Measurements from ENCODE around the gene GALNT17.

DNA sequence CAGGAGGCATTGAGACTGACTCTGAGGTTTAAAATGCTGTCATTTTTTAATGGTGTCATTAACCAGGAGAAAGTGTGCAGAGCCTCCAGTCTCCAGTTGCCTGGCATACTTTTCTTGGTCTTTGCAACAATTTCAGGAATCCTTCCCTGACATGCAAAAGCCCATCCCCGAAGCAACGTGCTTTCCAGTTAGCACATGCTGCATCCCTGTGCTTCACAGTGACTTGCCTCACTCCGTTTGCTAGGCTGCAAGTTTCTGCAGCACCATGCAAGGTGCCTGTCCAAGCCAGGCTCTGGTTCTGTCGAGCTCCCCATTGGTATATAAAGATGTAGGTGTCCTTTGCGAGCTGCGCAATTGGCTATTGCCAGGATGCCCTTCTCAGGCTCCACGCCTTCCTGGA, 135.0 kb downstream of the GALNT17 start:
- TF ChIP-seq POLR2A (IDR thresholded peaks at IDR 0.05; ENCODE audit: low read length) = no peak
- no peak for TF ChIP-seq GATA1 (IDR thresholded peaks at IDR 0.05; ENCODE audit: low read depth, low read length)

All from erythroblast (primary cell).